Measurements from ENCODE around the gene GHRH. TPM values are rescaled to one million over a fixed set of nuclear protein-coding genes. Genes with fewer than 3 reads are reported as not detected.

The GHRH gene
- total RNA-seq, 1 experiment from 2014 or later = not detected

DNA sequence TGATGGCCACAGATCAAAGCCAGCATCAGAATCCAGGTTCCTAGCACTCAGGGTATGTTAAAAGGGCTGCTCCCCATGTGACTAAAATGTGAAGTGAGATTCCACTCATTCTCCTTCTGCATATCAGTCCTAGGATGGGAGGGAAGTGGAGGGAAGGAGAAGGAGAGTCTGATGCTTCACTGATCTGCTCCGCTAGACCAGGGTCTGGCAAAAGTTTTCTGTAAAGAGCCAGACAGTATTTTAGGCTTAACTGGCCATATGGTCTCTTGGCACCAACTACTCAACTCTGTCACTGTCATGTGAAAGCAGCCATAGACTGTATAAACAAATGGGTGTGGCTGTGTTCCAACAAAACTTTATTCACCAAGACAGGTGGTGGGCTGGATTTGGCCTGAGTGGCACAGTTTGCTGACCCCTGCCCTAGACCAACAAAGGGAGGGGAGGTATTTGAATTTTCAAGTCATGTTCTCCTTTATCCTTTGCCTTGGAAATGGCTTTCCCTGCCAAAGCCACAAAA lies 22.6 kb downstream of the GHRH start:
- DNase-seq (ENCODE audit: low read depth) = no peak

- DNase-seq (ENCODE audit: low read depth) = no peak
Measured at GRCh38 chr20:37238426-37238825, 23.2 kb downstream of the GHRH start.

DNA sequence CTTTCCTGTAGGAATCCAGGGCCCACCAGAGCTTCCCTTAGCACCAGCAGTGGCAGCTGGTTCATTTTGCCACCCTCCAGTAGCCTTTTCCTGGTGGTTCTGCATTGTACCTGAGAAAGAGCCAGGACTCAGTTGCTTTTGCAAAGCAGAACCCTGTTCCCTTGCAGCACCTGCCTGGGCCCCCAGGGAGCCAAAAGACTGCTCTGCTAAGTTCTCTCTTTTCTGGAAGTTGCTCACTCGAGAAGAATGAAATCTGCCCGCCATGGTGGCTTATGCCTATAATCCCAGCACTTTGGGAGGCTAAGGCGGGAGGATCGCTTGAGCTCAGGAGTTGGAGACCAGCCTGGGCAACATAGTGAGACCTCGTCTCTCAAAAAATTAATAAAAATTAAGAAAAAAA lies 24.0 kb downstream of the GHRH start:
- DNase-seq (ENCODE audit: low read depth) = no peak

GRCh38 chr20:37236462-37236861 lies 25.2 kb downstream of the GHRH start:
- no peak for DNase-seq (ENCODE audit: low read depth)

DNA sequence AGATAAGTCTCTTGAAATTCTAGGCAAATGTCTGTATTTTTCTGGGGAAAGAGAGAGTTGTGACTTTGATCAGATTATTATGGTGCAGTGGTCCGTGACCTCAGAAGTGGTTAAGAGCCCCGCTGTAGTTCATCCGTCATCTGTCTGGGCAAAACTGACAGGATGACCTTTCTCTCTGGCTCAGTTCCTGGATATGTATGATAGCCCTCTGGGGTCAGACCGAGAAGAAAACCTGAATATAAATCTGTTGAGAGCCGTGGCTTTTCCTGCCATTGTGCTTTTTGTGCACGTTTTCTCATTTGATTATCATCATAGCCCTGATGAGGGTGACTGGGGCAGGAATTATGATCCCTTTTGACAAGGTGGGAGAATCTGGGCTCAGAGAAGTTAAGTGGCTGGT lies 26.5 kb downstream of the GHRH start:
- no peak for DNase-seq (ENCODE audit: low read depth)

DNA sequence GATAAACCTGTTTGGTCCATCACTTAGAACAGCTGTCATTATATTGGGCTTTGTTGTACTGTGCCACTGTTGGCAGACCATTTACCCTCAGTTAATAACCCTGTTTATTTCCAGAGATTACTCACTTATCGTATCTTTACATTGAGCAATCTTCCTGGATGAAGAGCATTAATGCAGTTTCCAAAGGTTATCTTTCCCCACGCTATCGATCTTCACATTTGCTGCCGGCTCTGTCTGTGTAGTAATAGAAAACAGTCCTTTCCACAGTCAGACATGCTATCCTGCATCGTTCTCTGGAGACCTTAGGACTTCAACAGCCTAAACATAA lies 27.4 kb downstream of the GHRH start:
- DNase-seq (ENCODE audit: low read depth) = no peak

- no peak for DNase-seq (ENCODE audit: low read depth)
Measured at GRCh38 chr20:37233548-37234253, 27.9 kb downstream of the GHRH start.

- no peak for DNase-seq (ENCODE audit: low read depth)
Measured at GRCh38 chr20:37231947-37232630, 29.5 kb downstream of the GHRH start.

DNA sequence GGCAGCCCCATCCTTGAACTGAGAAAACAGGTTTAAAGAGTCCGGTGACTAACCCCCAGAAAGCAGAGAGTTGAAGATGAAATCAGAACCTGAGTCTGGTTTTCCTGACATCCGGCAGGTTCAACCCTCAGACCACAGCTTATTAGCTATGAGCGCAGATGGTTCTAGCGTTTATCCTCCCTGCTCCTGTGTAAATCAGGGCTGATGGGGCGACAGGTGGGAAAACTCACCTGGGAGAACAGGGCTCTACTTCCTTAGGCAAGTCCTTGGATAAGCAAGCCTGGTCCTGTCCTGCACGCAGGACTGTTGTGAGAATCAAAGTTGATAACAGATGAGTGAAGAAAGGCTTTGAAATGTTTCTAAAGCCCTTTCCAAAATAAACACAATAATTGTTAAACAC lies 31.4 kb downstream of the GHRH start:
- no peak for DNase-seq (ENCODE audit: low read depth)

- no peak for DNase-seq (ENCODE audit: low read depth)
Measured at GRCh38 chr20:37229357-37229756, 32.3 kb downstream of the GHRH start.

DNA sequence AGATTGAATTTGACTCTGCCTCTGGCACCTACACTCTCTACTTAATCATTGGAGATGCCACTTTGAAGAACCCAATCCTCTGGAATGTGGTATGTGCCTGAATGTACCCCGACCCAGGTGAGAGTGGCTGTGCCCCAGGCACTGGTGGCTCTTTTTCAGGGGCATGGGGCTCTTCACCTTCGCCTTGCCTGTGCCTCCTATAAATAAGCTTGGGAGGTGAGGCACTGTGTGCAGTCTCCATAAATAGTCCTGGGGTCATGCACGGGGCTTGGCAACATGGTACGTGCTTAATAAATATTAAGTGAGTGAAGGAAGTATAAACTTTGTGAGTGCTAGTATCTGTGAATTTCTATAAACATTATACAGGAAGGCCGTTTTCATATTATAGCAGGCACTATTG lies 33.0 kb downstream of the GHRH start:
- DNase-seq (ENCODE audit: low read depth) = no peak

- no peak for DNase-seq (ENCODE audit: low read depth)
Measured at GRCh38 chr20:37228082-37228481, 33.5 kb downstream of the GHRH start.

DNA sequence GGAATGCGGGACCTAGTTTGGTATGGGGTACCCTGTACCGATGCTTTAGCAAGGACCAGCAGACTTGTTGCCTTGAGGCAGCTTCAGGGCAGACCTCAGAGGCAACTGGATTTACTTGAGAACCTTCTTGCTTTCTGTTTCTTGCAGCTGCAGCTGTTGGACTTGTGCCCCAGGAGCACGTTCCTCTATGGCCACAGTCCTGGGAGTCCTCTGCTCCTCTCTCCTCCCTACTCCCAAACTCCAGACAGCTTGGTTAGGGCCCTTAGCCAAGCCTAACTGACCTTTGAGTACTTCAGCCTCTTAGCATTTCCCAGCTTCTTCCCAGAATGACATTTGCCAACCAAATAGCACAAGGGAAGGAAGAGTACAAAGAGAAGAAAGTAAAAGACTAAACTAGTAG lies 34.7 kb downstream of the GHRH start:
- no peak for DNase-seq (ENCODE audit: low read depth)

GRCh38 chr20:37225146-37225545 lies 36.5 kb downstream of the GHRH start:
- no peak for DNase-seq (ENCODE audit: low read depth)

- peak; percentile 61 for DNase-seq (ENCODE audit: low read depth)
Measured at GRCh38 chr20:37223053-37223452, 38.6 kb downstream of the GHRH start.

DNA sequence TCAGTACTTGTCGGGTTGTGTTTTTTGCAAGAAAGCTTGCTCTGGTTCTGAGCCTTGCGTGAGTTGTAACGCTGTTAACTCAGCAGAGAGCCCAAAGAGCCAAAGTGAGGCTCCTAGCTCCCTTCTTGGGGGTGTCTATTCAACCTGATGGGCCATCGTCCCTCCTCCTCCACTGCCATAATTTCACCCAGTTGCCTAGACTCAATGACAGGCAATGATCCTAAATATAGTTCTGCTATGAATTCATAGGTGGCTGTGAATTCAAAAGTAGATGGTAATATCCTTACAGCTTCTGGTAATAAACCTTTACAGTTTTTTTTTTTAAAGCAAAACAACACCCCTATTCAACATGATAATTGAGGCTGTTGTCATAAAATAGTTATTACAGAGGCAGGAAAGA lies 39.5 kb downstream of the GHRH start:
- DNase-seq (ENCODE audit: low read depth) = no peak

GRCh38 chr20:37220731-37221130 lies 40.9 kb downstream of the GHRH start:
- no peak for DNase-seq (ENCODE audit: low read depth)

DNA sequence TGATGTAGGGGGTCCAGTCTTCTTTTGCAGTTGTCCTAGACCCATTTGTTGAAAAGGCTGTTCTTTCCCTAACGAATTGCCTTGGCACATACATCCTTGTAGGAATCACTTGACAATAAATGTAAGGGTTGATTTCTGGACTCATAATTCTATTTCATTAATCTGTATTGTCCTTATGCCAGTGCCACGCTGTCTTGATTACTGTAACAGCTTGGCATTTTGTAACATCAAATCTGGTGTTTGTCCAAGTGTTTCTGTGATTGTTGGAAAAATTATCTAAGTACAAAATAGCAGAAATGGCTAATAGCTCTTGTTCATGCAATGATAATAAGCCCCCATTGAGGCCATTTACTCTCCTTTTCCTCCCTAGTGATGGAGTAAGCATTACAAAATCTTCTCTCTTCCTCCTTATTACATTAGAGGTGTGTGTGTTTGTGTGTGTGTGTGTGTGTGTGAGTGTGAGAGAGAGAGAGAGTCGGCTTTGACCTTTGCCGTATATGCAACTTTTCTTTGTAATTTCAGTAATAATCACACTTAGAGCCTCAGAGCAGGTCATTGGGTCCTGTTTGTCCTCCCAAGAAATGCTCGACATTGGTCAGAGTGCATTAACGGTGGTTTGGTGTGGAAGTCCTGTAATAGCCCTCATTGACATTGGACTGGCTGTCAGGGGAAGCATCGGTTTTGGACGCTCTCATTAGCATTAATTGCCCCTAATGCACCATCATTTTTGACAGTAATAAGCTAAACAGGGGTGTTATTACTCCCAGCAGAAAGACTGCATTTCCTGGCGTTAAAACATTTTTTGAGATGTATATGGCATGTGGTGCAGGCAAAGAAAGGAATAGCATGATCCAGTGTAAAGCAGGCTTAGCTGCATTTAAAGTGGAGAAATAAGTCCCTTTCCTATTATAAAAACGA lies 41.6 kb downstream of the GHRH start:
- no peak for DNase-seq (ENCODE audit: low read depth)

- no peak for DNase-seq (ENCODE audit: low read depth)
Measured at GRCh38 chr20:37218976-37219375, 42.6 kb downstream of the GHRH start.

GRCh38 chr20:37218441-37218840 lies 43.2 kb downstream of the GHRH start:
- no peak for DNase-seq (ENCODE audit: low read depth)

- DNase-seq (ENCODE audit: low read depth) = peak; percentile 18
Measured at GRCh38 chr20:37209661-37210314, 51.8 kb downstream of the GHRH start.

GRCh38 chr20:37209193-37209592 lies 52.4 kb downstream of the GHRH start:
- no peak for DNase-seq (ENCODE audit: low read depth)

Measured in M059J (cell line).